ENCODE data around the gene TRIM54. TPM values are rescaled to one million over a fixed set of nuclear protein-coding genes. Genes with fewer than 3 reads are reported as not detected.
"Not testable (repeated sequence)": the region's sequence is repeated elsewhere in the genome, so short reads cannot be mapped to it uniquely, and the experiment has no call there.

The TRIM54 gene
- total RNA-seq, 1 experiment from 2014 or later, result 2.0 TPM

- intact Hi-C loops (cut with micrococcal nuclease), result no loop called here
- no peak overlapping the region for H3K9ac ChIP-seq (ENCODE audit: low read length)
- H4K20me1 ChIP-seq (ENCODE audit: insufficient read depth), result no peaks in the 10 kb centered on the region
- H3K36me3 ChIP-seq (ENCODE audit: control insufficient read depth in 1 of 2, insufficient read depth in 2 of 2, low read length in 2 of 2), result no peaks in the 10 kb centered on the region
- CTCF ChIA-PET, result interaction anchor here (4.1 kb wide), 1 partner anchor 8 kb away, joined by 19 read pairs; no protein-coding TSS in a partner anchor
- no peaks in the 10 kb centered on the region for H3K79me2 ChIP-seq (ENCODE audit: insufficient read depth, low read length)
- no peak for ATAC-seq
- H3K9me3 ChIP-seq (ENCODE audit: control insufficient read depth in 1 of 2, insufficient read depth in 1 of 2, low read depth in 1 of 2, low read length in 2 of 2), result no peaks in the 10 kb centered on the region
- no peak overlapping the region for H2AFZ ChIP-seq (ENCODE audit: low read depth, low read length, poor library complexity, severe bottlenecking)
- no peak overlapping the region for H3K4me2 ChIP-seq (ENCODE audit: low read length)
- no peaks in the 10 kb centered on the region for H3K27me3 ChIP-seq (ENCODE audit: insufficient read depth, low read length)
- no peak for DNase-seq (ENCODE audit: low read depth, low spot score)
- no peak overlapping the region for H3K4me3 ChIP-seq (replicated peaks in 1 of 2; ENCODE audit: low read depth in 1 of 2, low read length in 2 of 2)
- H3K4me1 ChIP-seq (ENCODE audit: control insufficient read depth in 1 of 2, insufficient read depth in 2 of 2, low read length in 2 of 2), result peaks cover 0 to 2% of the 10 kb centered on the region in 2 experiments; a peak in 1 of 4 replicates
- POLR2A ChIA-PET, result interaction anchor here (1.8 kb wide), 1 partner anchor 8 kb away, joined by 6 read pairs; the partner anchor contains the start of gene SLC30A3
- no peak for TF ChIP-seq ZNF274 (IDR thresholded peaks at IDR 0.05; ENCODE audit: low read depth, low read length)
- no peak for TF ChIP-seq ZFX (IDR thresholded peaks at IDR 0.05)
- no peak for TF ChIP-seq EZH2phosphoT487 (IDR thresholded peaks at IDR 0.05; ENCODE audit: borderline replicate concordance)
- no peak for TF ChIP-seq EZH2 (IDR thresholded peaks at IDR 0.05)
- no peak for TF ChIP-seq CBX3 (IDR thresholded peaks at IDR 0.05; ENCODE audit: low read depth)
- TF ChIP-seq JUND (IDR thresholded peaks at IDR 0.05), result no peak
- no peak for TF ChIP-seq SRF (IDR thresholded peaks at IDR 0.05; ENCODE audit: low read depth)
- TF ChIP-seq ELF1 (IDR thresholded peaks at IDR 0.05; ENCODE audit: borderline replicate concordance, low read depth), result no peak
- TF ChIP-seq POLR2A (IDR thresholded peaks at IDR 0.05; ENCODE audit: borderline replicate concordance, extremely low read depth, insufficient read depth, insufficient read length), result no peak
- no peak for TF ChIP-seq TCF7L2 (IDR thresholded peaks at IDR 0.05; ENCODE audit: borderline replicate concordance, extremely low read depth, insufficient read depth, insufficient read length)
- no peak for TF ChIP-seq YY1 (IDR thresholded peaks at IDR 0.05; ENCODE audit: extremely low read depth, insufficient replicate concordance, low read depth, low read length)
- H3K9me2 ChIP-seq (ENCODE audit: insufficient read depth), result no peaks in the 10 kb centered on the region
- BruUV-seq (replicated peaks), result no TSS peak
- no peak overlapping the region for H3K27ac ChIP-seq (ENCODE audit: low read depth, low read length)
- RAD21 ChIA-PET (ENCODE audit: low non-redundant PET in 1 of 2, low total read pairs in 2 of 2, uncharacterized antibody in 2 of 2, unreplicated experiment in 2 of 2), result no interaction called here
Measured at GRCh38 chr2:27271631-27272340, 10.4 kb upstream of the TRIM54 start.

- H3K9me2 ChIP-seq (ENCODE audit: insufficient read depth); H3K4me1 ChIP-seq (ENCODE audit: control insufficient read depth in 1 of 2, insufficient read depth in 2 of 2, low read length in 2 of 2); H3K79me2 ChIP-seq (ENCODE audit: insufficient read depth, low read length); H3K4me2 ChIP-seq (ENCODE audit: low read length); ATAC-seq; H3K27me3 ChIP-seq (ENCODE audit: insufficient read depth, low read length); BruUV-seq (replicated peaks); H3K27ac ChIP-seq (ENCODE audit: low read depth, low read length); H2AFZ ChIP-seq (ENCODE audit: low read depth, low read length, poor library complexity, severe bottlenecking); H4K20me1 ChIP-seq (ENCODE audit: insufficient read depth); CTCF ChIA-PET; intact Hi-C loops (cut with micrococcal nuclease); H3K36me3 ChIP-seq (ENCODE audit: control insufficient read depth in 1 of 2, insufficient read depth in 2 of 2, low read length in 2 of 2); H3K9me3 ChIP-seq (ENCODE audit: control insufficient read depth in 1 of 2, insufficient read depth in 1 of 2, low read depth in 1 of 2, low read length in 2 of 2); DNase-seq (ENCODE audit: low read depth, low spot score); H3K4me3 ChIP-seq (replicated peaks in 1 of 2; ENCODE audit: low read depth in 1 of 2, low read length in 2 of 2); H3K9ac ChIP-seq (ENCODE audit: low read length): not testable (repeated sequence)
- ChIA-PET POLR2A (interaction anchor here (1.8 kb wide), 1 partner anchor 9 kb away, joined by 6 read pairs; the partner anchor contains the start of gene SLC30A3), RAD21 (ENCODE audit: low non-redundant PET in 1 of 2, low total read pairs in 2 of 2, uncharacterized antibody in 2 of 2, unreplicated experiment in 2 of 2) (interaction anchor here in 1 of 2 experiments (0.7 kb wide), 1 partner anchor 219 kb away, joined by 3 read pairs; no protein-coding TSS in a partner anchor)
Measured at GRCh38 chr2:27272537-27273522, 9.4 kb upstream of the TRIM54 start.

Measured in HCT116 (cell line).